ENCODE measurements around the gene BEND2. TPM values are rescaled to one million over a fixed set of nuclear protein-coding genes. Genes with fewer than 3 reads are reported as not detected.
"Not testable (repeated sequence)": the region's sequence is repeated elsewhere in the genome, so short reads cannot be mapped to it uniquely, and the experiment has no call there.

Gene BEND2
- total RNA-seq, result not detected in 2 replicates

DNA sequence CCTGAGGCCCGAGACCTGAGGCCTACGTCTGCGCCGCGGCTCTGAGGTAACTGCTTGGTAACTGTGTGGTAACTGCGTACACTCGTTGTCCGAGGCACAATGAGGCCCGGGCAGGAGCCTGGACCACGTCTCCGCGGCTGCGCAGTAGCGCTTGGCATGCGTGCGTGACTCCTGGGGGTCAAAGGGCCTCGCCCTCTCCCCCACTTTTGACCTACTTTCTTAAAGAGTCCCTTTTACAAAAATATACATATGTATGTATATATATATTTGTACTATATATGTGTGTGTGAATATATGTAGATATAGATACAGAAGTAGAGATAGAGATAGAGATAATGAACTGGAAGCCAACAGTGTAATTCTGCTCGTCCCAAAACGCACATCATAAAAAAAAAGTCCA lies at the start of gene BEND2:
BEND2 (minus strand) TSS at position 101 of the 400 bp plus-strand sequence. CDS start 136 bp downstream, outside the sequence.
- Mint-ChIP-seq H3K36me3 (ENCODE audit: low read depth) (no peaks in the 10 kb centered on the region), H3K9me3 (no peaks in the 10 kb centered on the region), H3K27me3 (no peaks in the 10 kb centered on the region), H3K4me1 (no peaks in the 10 kb centered on the region), H3K27ac (no peak within 1 kb of the TSS), H3K4me3 (no peak within 1 kb of the TSS)
- intact Hi-C loops (cut with micrococcal nuclease), result no loop called here
- DNase-seq, result no peak

DNA sequence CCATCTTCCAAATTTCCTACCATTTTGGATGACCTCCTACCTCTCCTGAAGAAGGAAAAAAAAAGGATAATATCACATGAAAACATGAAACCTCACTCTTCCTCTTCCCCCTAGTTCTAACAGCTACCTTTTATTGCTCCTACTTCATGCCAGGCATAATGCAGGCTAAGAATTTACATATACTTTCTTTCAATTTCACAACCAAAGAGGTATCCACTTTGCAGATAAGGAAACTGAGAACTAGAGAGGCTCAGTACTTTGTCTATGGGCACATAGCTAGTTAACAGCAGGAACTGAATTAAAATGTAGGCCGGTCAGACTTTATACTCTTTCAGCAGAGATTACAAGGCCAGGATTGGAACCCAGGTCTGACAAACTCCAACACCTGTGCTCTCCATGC lies 34.4 kb upstream of the BEND2 start:
- no peaks in the 10 kb centered on the region for H3K27me3 Mint-ChIP-seq
- H3K27ac Mint-ChIP-seq, result no peak overlapping the region
- no peak for DNase-seq
- no peaks in the 10 kb centered on the region for H3K9me3 Mint-ChIP-seq
- H3K36me3 Mint-ChIP-seq (ENCODE audit: low read depth), result no peaks in the 10 kb centered on the region
- H3K4me3 Mint-ChIP-seq, result no peak overlapping the region
- no peaks in the 10 kb centered on the region for H3K4me1 Mint-ChIP-seq
- intact Hi-C loops (cut with micrococcal nuclease), result no loop called here

DNA sequence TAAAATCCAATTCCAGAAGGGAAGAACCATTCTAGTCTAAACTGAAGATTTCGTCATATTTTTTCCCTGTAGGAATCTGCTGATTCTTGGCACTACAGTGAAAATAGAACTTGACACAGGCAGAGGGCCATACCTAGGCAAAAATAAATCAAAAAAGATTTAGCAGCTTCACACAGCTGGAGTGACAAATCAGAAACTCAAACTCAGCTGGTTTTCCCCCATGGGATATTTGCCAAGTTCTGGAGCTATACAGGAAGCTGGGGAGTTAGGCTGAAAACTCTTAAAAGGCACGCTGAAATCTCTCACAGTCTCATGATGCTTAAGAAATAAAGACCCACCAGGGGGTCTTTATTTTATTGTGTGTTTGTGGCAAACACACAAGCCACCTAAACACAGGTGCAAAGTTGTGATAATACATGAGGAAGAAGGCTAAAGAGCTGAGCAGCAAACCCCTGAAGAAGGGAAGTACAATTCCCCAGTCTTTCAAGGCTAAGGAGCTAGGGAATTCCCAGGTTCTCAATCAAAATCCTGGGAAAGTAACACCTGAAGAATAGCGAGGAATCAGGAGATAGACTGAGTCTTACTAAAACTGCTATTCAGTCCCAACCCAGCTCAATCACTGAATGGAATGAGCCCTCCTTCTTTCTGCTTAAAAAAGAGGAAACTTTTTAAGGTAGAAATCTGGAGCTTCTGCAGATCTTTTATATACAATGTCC lies 32.1 kb upstream of the BEND2 start:
- no peak overlapping the region for H3K4me3 Mint-ChIP-seq
- intact Hi-C loops (cut with micrococcal nuclease), result no loop called here
- no peaks in the 10 kb centered on the region for H3K36me3 Mint-ChIP-seq (ENCODE audit: low read depth)
- no peaks in the 10 kb centered on the region for H3K4me1 Mint-ChIP-seq
- H3K27me3 Mint-ChIP-seq, result no peaks in the 10 kb centered on the region
- DNase-seq, result no peak
- H3K27ac Mint-ChIP-seq, result no peak overlapping the region
- H3K9me3 Mint-ChIP-seq, result no peaks in the 10 kb centered on the region

DNA sequence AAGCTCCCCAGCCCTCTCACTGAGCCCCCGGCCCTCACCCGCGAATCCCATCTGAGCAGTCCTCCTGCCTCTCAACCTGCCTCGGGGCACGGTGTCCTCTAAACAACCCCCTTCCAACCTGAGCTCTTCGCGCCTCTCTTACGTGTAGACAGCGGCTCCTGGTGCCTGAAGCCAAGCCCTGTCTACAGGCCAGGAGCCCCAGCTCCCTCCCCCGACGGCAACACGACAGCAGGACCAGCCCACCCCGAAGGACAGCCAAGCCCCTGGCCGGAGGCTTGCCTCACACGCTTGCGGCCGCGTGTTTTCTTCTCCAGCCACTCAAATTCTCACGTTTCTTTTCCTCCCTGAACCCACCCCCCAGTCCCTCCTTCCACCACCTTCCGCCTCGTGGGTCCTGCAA lies 9.0 kb upstream of the BEND2 start:
- H3K27ac Mint-ChIP-seq; DNase-seq; H3K4me3 Mint-ChIP-seq; intact Hi-C loops (cut with micrococcal nuclease); H3K4me1 Mint-ChIP-seq; H3K27me3 Mint-ChIP-seq; H3K9me3 Mint-ChIP-seq; H3K36me3 Mint-ChIP-seq (ENCODE audit: low read depth): not testable (repeated sequence)

GRCh38 chrX:18228069-18228468 lies 7.4 kb upstream of the BEND2 start:
- no peak overlapping the region for H3K4me3 Mint-ChIP-seq
- DNase-seq, result no peak
- intact Hi-C loops (cut with micrococcal nuclease), result no loop called here
- H3K36me3 Mint-ChIP-seq (ENCODE audit: low read depth), result no peaks in the 10 kb centered on the region
- no peak overlapping the region for H3K27ac Mint-ChIP-seq
- H3K9me3 Mint-ChIP-seq, result no peaks in the 10 kb centered on the region
- no peaks in the 10 kb centered on the region for H3K4me1 Mint-ChIP-seq
- no peaks in the 10 kb centered on the region for H3K27me3 Mint-ChIP-seq

DNA sequence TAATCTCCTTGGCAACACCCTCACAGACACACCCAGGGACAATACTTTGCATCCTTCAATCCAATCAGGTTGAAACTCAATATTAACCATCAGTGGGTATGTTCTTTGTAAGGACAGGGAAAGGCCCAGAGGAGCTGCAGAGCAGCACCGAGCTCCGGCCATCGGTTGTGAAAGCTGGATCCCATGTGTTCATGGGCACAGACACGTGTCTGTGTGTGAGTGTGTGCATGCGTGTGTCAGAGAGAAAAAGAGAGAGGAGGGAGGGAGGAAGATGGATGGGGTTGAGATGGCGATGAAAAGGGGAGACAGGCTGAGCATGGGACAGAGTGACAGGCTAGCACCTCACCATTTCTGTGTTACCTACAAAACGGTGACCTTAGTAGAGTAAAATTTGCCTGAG lies 6.8 kb upstream of the BEND2 start:
- H3K4me1 Mint-ChIP-seq, result no peaks in the 10 kb centered on the region
- intact Hi-C loops (cut with micrococcal nuclease), result no loop called here
- no peak for DNase-seq
- H3K27me3 Mint-ChIP-seq, result no peaks in the 10 kb centered on the region
- no peak overlapping the region for H3K27ac Mint-ChIP-seq
- no peaks in the 10 kb centered on the region for H3K36me3 Mint-ChIP-seq (ENCODE audit: low read depth)
- no peaks in the 10 kb centered on the region for H3K9me3 Mint-ChIP-seq
- no peak overlapping the region for H3K4me3 Mint-ChIP-seq

GRCh38 chrX:18210470-18210869 lies 10.2 kb downstream of the BEND2 start:
- intact Hi-C loops (cut with micrococcal nuclease), result no loop called here
- Mint-ChIP-seq H3K4me3 (no peak overlapping the region), H3K4me1 (no peaks in the 10 kb centered on the region), H3K27ac (no peak overlapping the region), H3K9me3 (no peaks in the 10 kb centered on the region), H3K36me3 (ENCODE audit: low read depth) (no peaks in the 10 kb centered on the region), H3K27me3 (no peaks in the 10 kb centered on the region)
- no peak for DNase-seq

- H3K27ac Mint-ChIP-seq, result no peak overlapping the region
- intact Hi-C loops (cut with micrococcal nuclease), result no loop called here
- no peaks in the 10 kb centered on the region for H3K27me3 Mint-ChIP-seq
Measured at GRCh38 chrX:18206657-18207056, 14.0 kb downstream of the BEND2 start.

GRCh38 chrX:18203631-18204030 lies 17.1 kb downstream of the BEND2 start:
- Mint-ChIP-seq H3K4me1 (no peaks in the 10 kb centered on the region), H3K27me3 (no peaks in the 10 kb centered on the region), H3K9me3 (no peaks in the 10 kb centered on the region), H3K27ac (no peak overlapping the region), H3K4me3 (no peak overlapping the region), H3K36me3 (ENCODE audit: low read depth) (no peaks in the 10 kb centered on the region)
- intact Hi-C loops (cut with micrococcal nuclease), result no loop called here
- no peak for DNase-seq

More at GRCh38 chrX:18206657-18207056, 14.0 kb downstream of the BEND2 start:
- Mint-ChIP-seq H3K36me3 (ENCODE audit: low read depth) (no peaks in the 10 kb centered on the region), H3K9me3 (no peaks in the 10 kb centered on the region), H3K4me1 (no peaks in the 10 kb centered on the region), H3K4me3 (no peak overlapping the region)
- DNase-seq, result no peak

GRCh38 chrX:18194688-18195087 lies 26.0 kb downstream of the BEND2 start:
- no peaks in the 10 kb centered on the region for H3K36me3 Mint-ChIP-seq (ENCODE audit: low read depth)
- intact Hi-C loops (cut with micrococcal nuclease), result no loop called here
- no peak for DNase-seq
- no peaks in the 10 kb centered on the region for H3K27me3 Mint-ChIP-seq
- no peaks in the 10 kb centered on the region for H3K9me3 Mint-ChIP-seq
- no peak overlapping the region for H3K4me3 Mint-ChIP-seq
- no peak overlapping the region for H3K27ac Mint-ChIP-seq
- H3K4me1 Mint-ChIP-seq, result no peaks in the 10 kb centered on the region

DNA sequence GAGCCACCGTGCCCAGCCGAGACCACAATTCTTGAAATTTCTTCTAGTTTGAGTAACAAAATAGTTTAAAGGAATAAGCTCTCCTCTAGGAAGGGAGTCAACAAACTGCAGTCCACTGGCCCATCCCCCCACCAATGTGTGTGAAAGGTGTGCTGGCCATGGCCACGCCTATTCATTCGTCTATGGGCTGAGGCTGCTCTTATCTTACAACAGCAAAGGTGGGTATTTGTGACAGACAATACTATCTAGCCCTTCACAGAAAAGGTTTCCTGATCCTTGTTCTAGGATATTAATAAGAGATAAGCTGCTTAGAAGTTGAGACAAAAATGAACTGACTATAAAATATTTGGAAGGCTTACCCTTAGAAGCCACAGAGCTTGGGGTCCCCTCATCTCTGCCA lies 41.2 kb downstream of the BEND2 start:
- no peak overlapping the region for H3K27ac Mint-ChIP-seq
- H3K9me3 Mint-ChIP-seq, result no peaks in the 10 kb centered on the region
- intact Hi-C loops (cut with micrococcal nuclease), result no loop called here
- H3K27me3 Mint-ChIP-seq, result no peaks in the 10 kb centered on the region
- no peaks in the 10 kb centered on the region for H3K4me1 Mint-ChIP-seq
- DNase-seq, result no peak
- no peak overlapping the region for H3K4me3 Mint-ChIP-seq
- no peaks in the 10 kb centered on the region for H3K36me3 Mint-ChIP-seq (ENCODE audit: low read depth)

DNA sequence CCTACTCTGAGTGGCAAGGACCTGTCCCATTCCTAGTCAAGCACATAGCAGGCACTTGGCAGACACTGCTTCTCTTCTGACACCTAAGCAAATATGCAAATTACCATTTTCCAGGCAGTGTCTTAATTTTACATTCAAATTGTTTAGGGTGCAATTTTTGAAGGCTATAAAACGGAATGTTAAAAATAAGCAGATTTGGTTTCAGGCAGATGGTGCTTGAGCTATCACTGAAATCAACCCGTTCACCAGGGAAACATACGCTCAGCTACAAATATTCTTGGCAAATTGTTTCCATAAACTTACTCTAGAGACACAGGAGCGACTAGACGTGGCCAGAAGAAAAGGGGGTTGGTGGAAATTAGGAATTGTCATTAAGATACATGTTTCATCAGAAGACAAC lies 45.7 kb downstream of the BEND2 start:
- peaks cover 2% of the 10 kb centered on the region for H3K27me3 Mint-ChIP-seq
- H3K27ac Mint-ChIP-seq, result no peak overlapping the region
- H3K36me3 Mint-ChIP-seq (ENCODE audit: low read depth), result no peaks in the 10 kb centered on the region
- DNase-seq, result no peak
- H3K4me3 Mint-ChIP-seq, result no peak overlapping the region
- no peaks in the 10 kb centered on the region for H3K4me1 Mint-ChIP-seq
- H3K9me3 Mint-ChIP-seq, result no peaks in the 10 kb centered on the region
- intact Hi-C loops (cut with micrococcal nuclease), result no loop called here

DNA sequence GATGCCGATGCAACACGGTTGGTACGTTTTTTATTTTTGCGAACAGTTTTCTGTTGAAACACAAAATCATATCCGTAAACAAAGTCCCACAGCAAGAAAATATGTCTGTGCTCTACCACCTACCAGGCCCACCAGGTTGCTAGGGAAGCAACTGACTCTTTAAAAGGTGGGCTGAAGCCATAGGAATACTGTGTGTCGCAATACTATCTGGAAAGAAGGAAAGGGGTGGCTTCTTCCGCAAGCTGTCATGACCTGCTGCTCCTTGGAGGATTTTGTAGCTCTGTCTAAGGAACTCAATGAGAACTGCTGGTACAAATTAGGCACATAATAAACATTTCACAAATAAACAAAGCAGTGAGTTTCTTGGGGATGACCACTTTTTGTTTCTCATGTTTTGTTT lies 46.5 kb downstream of the BEND2 start:
- intact Hi-C loops (cut with micrococcal nuclease), result no loop called here

DNA sequence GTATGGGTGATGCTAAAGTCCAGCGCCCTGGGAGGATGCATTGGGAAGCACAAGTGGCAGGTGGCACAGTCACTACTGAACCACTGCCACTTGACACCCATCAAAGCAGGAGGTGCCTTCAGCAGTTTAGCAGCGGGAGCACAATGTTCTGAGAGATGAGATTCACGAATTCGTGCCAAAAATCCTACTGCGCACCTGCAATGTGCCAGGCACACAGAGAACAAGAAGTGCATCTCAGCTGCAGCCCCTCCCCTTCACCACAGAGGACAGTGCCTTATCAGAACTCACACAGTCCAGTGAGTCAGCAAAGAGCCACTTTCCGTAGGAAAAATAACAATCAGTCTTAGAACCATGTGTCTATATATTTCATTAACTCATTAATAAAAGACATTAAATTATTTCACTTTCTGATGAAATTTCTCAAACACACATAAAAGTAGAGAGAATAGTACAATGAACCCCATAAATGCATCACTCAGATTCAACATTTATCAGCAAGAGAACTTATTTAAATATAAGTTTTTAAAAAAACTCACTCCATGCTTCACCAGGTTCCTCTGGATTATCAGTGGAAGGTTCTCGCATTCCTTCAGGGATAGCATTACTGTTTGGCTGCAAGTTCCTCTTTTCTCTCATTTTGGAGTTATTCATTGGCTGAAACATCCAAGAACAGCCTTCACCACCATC lies 47.0 kb downstream of the BEND2 start:
- Mint-ChIP-seq H3K9me3 (no peaks in the 10 kb centered on the region), H3K27ac (no peak overlapping the region), H3K27me3 (peaks cover 2% of the 10 kb centered on the region), H3K4me3 (no peak overlapping the region), H3K36me3 (ENCODE audit: low read depth) (no peaks in the 10 kb centered on the region), H3K4me1 (no peaks in the 10 kb centered on the region)
- DNase-seq, result no peak
- intact Hi-C loops (cut with micrococcal nuclease), result no loop called here

More for the DNA sequence above, 46.5 kb downstream of the BEND2 start:
- Mint-ChIP-seq H3K4me3 (no peak overlapping the region), H3K36me3 (ENCODE audit: low read depth) (no peaks in the 10 kb centered on the region), H3K9me3 (no peaks in the 10 kb centered on the region), H3K27ac (no peak overlapping the region), H3K4me1 (no peaks in the 10 kb centered on the region), H3K27me3 (peaks cover 2% of the 10 kb centered on the region)
- DNase-seq, result no peak

DNA sequence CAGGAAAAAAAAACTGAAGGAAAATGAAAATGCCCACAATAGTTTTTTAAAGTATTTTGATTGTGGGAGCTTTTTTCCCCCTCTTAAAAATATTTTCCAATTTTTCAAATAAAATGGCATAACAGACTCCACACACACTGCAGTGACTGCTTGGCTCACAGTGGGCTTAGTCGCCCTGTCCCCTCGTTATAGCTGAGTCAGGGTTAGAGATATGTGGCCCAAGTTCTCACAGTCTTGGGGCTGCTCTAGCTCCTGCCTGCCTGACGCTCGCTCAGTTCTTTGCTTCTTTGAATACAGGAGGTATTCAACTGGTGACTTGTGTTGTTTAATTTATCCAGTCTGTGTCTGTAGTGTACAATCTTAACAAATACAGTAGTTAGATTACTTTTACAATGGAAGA lies 47.7 kb downstream of the BEND2 start:
- H3K4me1 Mint-ChIP-seq, result no peaks in the 10 kb centered on the region
- H3K27me3 Mint-ChIP-seq, result peaks cover 2% of the 10 kb centered on the region
- no peaks in the 10 kb centered on the region for H3K9me3 Mint-ChIP-seq
- no peak overlapping the region for H3K27ac Mint-ChIP-seq
- H3K36me3 Mint-ChIP-seq (ENCODE audit: low read depth), result no peaks in the 10 kb centered on the region
- no peak overlapping the region for H3K4me3 Mint-ChIP-seq
- intact Hi-C loops (cut with micrococcal nuclease), result no loop called here
- DNase-seq, result no peak

Measured in activated CD4-positive, alpha-beta T cell treated with anti-CD3 and anti-CD28 coated beads, Interleukin-2, amount 10 ng/mL, durations not matched to agents 24 days and 14 days (primary cell).